GM12872 (cell line): ENCODE measurements around the gene CPNE1.

Experiments used
- CTCF ChIP-seq: IDR thresholded peaks from 3 replicates; pipeline ENCODE4 v1.5.1; 2011; ENCODE audit warnings: low read depth, mild to moderate bottlenecking, low read length, moderate library complexity; ENCODE audit not compliant: insufficient read depth

Gene CPNE1

GRCh38 chr20:35610833-35611427, 53.8 kb downstream of the CPNE1 start:
- TF ChIP-seq CTCF, result no peak

GRCh38 chr20:35607003-35607735, 57.5 kb downstream of the CPNE1 start:
- TF ChIP-seq CTCF, result no peak

- TF ChIP-seq CTCF, result no peak
These were observed 58.6 kb downstream of the CPNE1 start for GRCh38 chr20:35606127-35606526.

GRCh38 chr20:35604449-35604747, 60.3 kb downstream of the CPNE1 start:
- TF ChIP-seq CTCF, result peak; percentile 53

- TF ChIP-seq CTCF, result no peak
These were observed 60.8 kb downstream of the CPNE1 start for GRCh38 chr20:35603695-35604448.

GRCh38 chr20:35602851-35603495, 61.7 kb downstream of the CPNE1 start:
- TF ChIP-seq CTCF, result no peak

- no peak for TF ChIP-seq CTCF
These were observed 62.7 kb downstream of the CPNE1 start for GRCh38 chr20:35601990-35602389.
